ENCODE measurements around the gene GABRB1.

The GABRB1 gene

DNA sequence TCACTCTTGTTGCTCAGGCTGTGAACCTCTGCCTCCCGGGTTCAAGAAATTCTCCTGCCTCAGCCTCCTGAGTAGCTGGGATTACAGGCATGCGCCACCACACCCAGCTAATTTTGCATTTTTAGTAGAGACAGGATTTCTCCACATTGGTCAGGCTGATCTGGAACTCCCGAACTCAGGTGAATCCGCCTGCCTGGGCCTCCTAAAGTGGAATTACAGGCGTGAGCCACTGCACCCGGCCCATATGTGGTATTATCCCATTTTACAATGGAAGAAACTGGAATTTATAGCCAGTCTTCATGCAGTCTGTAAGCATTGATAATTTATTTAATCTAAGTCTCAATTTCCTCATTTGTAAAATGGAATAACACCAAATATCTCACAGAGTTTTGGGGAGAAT lies 161.8 kb downstream of the GABRB1 start:
- DNase-seq, result no peak
- in situ Hi-C loops (cut with MboI; ENCODE audit: low pct_unique_long_range_greater_than_20kb, low sequenced_read_pairs), result no loop called here

DNA sequence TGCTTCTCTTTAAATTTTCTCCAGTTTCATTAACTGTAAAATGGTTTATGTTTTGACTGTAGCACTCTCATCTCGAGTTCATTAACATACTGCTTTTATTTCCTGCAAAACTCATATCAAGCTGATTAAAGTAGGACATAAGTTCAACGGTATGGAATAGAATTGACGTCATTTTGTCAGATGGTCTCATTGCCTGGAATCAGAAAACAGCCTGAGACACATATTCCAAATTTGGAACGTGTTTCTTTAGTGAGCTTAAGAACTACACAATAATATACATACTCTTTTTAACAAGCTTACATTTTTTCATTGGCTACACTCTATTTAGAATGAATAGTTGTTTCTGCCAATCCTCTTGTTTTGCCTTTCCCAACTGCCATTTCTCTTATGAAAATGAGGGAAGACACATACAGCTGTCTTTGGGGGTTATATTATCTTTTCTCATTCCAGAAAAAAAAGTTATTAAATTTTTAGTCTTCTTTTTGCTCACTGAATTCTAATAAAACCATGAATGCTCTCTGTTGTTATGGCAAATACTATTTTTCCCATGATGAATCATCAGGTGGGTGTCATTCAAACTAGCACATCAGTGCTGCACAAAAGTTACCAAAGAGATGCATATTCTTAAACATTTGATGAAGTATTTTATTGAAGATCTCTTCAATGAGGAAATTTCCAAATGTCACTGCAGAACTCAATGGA lies 162.8 kb downstream of the GABRB1 start:
- in situ Hi-C loops (cut with MboI; ENCODE audit: low pct_unique_long_range_greater_than_20kb, low sequenced_read_pairs), result no loop called here
- no peak for DNase-seq

DNA sequence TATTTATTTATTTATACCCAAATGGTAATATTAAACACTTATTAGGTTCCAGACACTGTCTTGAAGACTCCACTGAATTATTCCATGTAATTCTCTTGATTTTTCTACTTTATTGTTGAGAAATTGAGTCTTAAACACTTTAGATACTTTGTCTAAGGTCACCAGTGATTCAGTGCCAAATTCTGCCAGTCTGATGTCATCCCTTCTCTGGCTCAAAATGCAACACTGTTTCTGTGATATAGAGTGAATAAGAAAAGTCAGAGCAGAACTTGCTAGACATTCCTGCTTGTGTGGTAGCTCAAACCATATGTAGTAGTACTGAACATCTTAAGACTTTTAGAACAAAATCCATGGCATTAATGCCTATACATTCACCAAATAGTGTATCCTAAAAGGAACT lies 164.3 kb downstream of the GABRB1 start:
- in situ Hi-C loops (cut with MboI; ENCODE audit: low pct_unique_long_range_greater_than_20kb, low sequenced_read_pairs), result no loop called here
- no peak for DNase-seq

DNA sequence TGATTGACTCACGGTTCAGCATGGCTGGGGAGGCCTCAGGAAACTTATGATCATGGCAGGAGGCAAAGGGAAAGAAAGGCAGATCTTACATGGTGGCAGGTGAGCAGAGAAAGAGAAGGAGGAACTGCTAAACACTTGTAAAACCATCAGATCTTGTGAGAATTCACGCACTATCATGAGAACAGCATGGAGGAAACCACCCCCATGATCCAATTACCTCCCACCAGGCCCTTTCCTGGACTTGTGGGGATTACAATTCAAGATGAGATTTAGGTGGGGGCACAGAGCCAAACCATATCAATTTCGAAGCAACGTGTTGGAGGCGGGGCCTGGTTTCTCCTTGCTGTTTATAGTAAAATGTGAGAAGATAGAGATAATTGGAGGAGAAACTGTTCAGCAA lies 167.4 kb downstream of the GABRB1 start:
- no peak for DNase-seq
- in situ Hi-C loops (cut with MboI; ENCODE audit: low pct_unique_long_range_greater_than_20kb, low sequenced_read_pairs), result no loop called here

DNA sequence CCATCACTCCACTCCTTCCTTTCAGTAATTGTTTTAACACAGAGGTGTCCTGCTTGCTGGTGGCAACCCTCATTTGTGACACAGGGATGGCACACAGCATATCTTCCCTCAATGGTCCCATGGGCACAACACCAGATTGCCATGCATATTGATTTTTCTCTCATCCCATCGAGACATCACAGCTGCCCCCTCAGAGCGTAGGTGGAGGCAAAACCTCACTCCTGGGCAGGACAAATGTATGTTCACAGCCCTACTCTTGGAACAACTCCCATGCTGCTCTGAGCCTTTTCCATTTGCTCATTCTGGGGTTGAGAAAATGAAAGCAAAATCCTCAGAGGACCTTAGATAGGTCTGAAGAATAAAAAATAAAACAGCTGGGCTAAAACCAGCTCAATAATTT lies 172.2 kb downstream of the GABRB1 start:
- in situ Hi-C loops (cut with MboI; ENCODE audit: low pct_unique_long_range_greater_than_20kb, low sequenced_read_pairs), result no loop called here
- no peak for DNase-seq

DNA sequence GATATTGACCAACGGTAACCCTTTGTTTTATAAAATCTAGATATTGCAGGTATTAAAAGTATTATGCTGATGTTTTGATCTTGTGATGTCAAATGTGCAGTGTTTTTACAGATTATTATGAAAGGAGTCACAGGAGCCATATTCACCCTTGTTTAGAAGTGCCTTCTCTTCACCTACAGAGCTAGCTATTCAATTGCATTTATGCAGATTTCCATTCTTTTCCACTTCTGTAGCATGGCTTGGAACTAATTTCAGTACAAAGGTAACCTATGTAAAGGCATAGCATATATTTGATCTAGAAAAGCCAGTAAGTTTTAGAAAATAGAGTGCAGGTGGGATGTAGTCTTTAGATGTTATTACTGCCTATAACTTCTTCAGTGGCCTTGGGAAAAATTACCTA lies 176.2 kb downstream of the GABRB1 start:
- in situ Hi-C loops (cut with MboI; ENCODE audit: low pct_unique_long_range_greater_than_20kb, low sequenced_read_pairs), result no loop called here

DNA sequence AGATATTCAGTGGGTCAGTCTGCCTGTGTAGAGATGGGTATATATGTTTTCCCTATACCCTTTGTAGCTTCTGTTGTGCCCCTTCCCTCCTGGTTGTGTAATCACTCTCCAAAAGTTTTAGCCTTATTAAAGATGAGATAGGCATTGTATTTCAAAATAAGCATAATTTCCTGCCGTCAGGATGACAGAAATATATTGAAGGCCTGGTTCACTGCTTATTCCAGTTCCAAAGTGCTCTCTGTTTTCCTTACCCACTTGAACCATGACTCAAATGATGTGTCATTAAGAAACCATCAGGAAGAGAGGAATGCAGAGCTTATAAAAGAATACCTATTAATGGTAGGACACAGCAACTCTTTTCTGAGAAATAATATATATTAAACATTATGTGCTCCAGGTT lies 178.5 kb downstream of the GABRB1 start:
- in situ Hi-C loops (cut with MboI; ENCODE audit: low pct_unique_long_range_greater_than_20kb, low sequenced_read_pairs), result no loop called here
- DNase-seq, result no peak

More for the DNA sequence above, 176.2 kb downstream of the GABRB1 start:
- no peak for DNase-seq

DNA sequence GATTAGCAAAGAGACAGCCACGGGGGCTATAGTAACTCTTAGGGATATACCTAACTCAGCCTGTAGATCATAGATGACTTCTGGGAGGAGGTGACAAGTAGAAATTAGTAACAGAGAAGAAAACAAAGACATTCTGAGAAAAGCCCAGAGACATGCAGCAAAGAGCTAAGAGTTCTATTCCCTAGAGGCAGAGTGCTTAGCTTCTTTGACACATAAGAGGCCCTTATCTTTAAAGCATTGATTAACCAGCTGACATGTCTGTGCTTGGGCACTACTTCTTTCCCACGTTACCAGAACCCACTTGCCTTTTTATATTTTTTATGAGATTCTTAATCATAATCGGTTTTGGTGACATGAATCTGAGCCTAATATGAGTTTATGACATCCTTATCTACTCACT lies 179.5 kb downstream of the GABRB1 start:
- in situ Hi-C loops (cut with MboI; ENCODE audit: low pct_unique_long_range_greater_than_20kb, low sequenced_read_pairs), result no loop called here
- DNase-seq, result no peak

DNA sequence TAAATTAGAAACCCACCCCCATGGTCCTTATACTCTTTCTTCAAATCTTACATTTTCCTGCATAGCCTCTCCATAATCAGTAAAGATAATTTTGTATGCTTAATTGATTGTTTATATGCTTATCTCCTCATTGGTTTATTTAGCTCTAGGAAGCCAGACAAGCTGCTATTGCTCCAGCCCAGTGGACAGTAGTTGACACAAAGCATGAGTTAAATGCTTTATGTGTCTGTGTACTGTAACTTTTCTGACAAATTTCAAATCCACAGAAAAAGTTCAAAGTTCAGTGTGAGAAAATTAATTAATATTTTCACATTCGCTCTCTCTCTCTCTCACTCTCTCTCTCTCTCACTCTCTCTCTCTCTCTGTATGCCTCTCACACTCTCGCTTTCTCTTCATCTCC lies 181.7 kb downstream of the GABRB1 start:
- no peak for DNase-seq
- in situ Hi-C loops (cut with MboI; ENCODE audit: low pct_unique_long_range_greater_than_20kb, low sequenced_read_pairs), result no loop called here

DNA sequence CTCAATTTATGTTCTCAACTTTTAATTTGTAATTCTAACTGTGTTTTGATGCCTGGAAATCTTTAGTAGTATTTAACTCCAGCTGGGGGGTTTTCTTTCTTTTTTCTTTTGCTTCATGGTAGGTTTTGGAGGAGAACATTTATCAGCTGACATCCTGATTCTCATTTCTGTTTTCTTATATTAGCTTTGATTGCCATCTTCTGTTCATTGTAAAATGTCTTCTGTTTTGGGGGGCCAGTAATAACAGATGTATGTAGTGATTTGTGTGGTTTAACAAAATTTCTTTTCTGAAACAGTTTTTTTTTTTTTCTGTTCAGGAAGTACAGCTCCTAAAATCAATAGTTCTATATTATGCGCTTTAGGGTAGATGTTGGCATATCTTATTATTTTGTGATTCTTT lies 182.2 kb downstream of the GABRB1 start:
- DNase-seq, result no peak
- in situ Hi-C loops (cut with MboI; ENCODE audit: low pct_unique_long_range_greater_than_20kb, low sequenced_read_pairs), result no loop called here

DNA sequence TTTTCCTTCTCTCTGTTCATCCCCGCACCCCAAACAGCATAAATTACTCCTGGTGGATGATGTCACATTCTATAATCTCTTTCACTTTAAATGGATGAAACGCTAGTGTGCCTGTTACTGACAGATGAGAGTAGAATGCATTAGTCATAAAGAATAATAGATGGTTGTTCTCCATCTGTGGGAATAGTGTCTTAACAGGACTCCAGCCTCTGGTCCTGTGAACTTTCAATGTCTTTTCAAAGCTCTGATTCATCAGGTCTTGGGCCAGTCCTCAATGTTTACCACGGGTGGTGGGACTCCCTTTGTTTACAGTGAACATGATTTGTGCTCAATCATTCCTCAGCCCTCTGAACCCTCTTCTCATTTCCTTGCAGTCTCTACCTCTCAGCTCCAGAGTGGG lies 182.6 kb downstream of the GABRB1 start:
- in situ Hi-C loops (cut with MboI; ENCODE audit: low pct_unique_long_range_greater_than_20kb, low sequenced_read_pairs), result no loop called here
- DNase-seq, result no peak

DNA sequence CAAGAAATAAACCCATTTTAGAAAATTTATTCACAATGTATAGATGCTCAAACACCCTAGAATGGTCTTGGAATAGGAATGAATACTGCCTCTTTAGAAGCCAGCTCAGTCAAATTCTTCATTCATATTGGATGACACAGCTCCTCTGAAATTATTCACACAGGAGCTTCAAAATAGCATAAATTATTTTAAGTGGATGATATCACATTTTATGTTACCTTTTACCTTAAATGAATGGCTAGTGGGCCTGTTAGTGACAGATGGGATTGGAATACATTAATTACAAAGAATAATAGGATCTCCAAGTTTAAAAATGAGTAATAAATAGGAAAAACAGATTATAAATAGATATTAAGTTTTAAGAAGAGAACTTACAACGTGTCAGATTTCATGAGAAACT lies 184.4 kb downstream of the GABRB1 start:
- no peak for DNase-seq
- in situ Hi-C loops (cut with MboI; ENCODE audit: low pct_unique_long_range_greater_than_20kb, low sequenced_read_pairs), result no loop called here

DNA sequence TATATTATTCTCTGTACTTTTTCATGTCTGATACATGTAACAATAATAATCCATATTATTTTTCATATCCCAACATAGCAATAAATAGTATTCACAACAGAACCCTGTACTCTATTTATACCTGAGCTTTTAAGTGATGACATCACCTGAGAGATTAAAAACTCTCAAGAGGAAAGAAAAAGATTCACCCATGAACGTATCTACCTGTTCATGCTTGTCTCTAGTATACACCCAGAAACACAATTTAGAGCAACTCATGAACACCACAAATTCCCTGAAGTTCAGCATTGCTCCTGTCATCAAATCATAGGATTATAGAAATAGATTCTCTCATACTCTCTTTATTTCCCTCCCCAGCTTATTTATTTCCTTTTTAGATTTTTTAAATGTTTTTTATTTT lies 185.9 kb downstream of the GABRB1 start:
- in situ Hi-C loops (cut with MboI; ENCODE audit: low pct_unique_long_range_greater_than_20kb, low sequenced_read_pairs), result no loop called here
- no peak for DNase-seq

DNA sequence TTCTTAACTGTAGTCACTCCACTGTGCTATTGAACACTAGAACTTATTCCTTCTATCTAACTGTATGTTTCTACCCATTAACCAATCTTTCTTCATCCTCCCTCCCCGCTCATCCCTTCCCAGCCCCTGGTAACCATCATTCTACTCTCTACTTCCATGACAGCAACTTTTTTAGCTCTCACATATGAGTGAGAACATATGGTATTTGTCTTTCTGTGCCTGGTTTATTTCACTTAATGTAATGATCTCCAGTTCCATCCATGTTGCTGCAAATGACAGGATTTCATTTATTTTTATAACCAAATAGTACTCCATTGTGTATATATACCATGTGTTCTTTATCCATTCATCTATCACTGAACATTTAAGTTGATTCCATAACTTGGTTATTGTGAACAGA lies 186.5 kb downstream of the GABRB1 start:
- no peak for DNase-seq
- in situ Hi-C loops (cut with MboI; ENCODE audit: low pct_unique_long_range_greater_than_20kb, low sequenced_read_pairs), result no loop called here

DNA sequence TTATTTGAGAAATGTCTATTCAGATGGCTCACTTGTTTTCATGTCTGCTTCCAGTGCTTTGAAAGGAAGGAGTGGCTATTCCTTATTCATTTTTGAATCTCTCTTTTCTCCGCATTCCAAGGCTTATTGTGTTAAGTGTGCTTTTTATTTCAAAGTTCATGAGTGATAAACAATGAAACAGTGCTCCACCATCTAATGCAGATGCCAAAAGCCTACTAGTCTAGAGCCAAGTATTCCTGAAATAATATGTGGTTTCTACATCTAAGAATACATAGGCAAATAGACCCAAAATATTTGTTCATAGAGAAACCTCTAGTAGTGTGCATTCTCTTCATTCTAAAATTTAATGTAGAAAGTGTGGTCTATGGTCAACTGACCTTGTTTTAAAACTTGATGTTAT lies 187.3 kb downstream of the GABRB1 start:
- no peak for DNase-seq
- in situ Hi-C loops (cut with MboI; ENCODE audit: low pct_unique_long_range_greater_than_20kb, low sequenced_read_pairs), result no loop called here

DNA sequence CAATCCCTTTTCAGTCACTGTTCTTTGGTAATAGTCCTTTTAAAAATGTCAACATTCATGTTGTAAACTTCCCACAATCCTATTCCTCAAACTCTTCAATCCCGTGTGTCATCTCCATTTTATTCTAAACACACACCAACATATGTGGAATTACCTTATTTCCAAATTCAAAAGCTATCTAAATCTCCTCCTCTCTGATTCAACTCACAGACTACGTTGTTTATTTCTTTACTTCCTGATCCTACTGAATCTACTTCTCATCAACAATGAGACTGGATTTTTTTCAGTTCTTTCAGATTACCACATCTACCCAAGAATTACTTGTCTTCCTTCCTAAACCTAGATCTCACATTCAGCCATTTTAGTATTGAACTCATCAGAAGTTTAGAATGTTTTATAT lies 188.2 kb downstream of the GABRB1 start:
- in situ Hi-C loops (cut with MboI; ENCODE audit: low pct_unique_long_range_greater_than_20kb, low sequenced_read_pairs), result no loop called here
- DNase-seq, result no peak

DNA sequence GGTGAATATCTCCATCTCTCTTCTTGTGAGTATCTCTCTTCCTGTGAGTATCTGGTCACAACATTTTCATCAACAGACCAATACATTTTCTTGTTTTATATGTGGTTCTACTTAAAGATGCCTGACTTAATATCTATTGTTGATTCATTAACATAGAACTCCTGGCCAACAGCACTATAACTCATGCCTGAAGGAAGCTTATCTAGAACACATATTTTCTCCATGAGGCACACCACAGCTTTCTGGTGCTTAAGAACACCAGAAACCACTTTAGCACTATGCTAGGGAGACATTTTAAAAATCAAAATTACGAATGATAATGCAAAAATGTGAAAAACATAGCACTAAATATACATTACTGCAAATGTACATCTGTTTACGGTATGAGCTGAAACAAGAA lies 190.4 kb downstream of the GABRB1 start:
- DNase-seq, result no peak
- in situ Hi-C loops (cut with MboI; ENCODE audit: low pct_unique_long_range_greater_than_20kb, low sequenced_read_pairs), result no loop called here

DNA sequence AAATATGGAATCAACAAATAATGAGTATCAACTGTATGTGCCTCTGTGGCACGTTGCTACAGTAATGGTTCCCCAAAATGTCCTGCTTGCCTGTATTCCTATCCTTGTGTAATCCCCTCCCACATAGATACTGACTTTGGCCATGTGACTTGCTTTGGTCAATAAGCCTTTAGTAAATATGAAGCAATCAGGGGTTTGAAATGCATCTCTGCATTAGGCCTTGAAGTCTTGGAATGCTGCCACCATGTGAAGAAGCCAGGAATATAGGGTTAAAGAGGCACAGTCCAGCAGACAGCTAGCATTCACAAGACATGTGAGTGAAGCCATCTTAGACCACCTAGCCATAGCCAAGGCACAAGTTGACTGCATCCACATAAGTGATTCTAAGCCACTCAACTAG lies 190.9 kb downstream of the GABRB1 start:
- in situ Hi-C loops (cut with MboI; ENCODE audit: low pct_unique_long_range_greater_than_20kb, low sequenced_read_pairs), result no loop called here

DNA sequence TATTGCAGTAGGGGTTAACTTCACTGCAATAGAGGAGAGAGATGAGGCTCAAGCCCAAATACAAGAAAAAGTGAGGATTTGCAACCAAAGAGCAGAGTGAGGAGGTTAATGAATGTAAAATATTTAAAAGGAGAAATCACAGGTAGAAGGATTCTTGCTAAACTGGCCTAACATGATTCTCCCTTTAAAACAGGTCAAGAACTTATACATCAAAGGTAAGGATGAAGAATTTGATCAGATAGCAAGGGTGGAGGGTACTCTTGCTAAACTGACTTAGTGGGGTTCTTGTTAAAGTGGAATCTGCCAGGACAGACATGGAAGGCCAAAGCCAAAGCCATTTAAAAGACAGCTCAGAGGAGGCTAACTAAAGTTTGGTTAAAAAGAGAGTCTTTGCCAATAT lies 193.0 kb downstream of the GABRB1 start:
- no peak for DNase-seq
- in situ Hi-C loops (cut with MboI; ENCODE audit: low pct_unique_long_range_greater_than_20kb, low sequenced_read_pairs), result no loop called here

More for the DNA sequence above, 190.9 kb downstream of the GABRB1 start:
- no peak for DNase-seq

DNA sequence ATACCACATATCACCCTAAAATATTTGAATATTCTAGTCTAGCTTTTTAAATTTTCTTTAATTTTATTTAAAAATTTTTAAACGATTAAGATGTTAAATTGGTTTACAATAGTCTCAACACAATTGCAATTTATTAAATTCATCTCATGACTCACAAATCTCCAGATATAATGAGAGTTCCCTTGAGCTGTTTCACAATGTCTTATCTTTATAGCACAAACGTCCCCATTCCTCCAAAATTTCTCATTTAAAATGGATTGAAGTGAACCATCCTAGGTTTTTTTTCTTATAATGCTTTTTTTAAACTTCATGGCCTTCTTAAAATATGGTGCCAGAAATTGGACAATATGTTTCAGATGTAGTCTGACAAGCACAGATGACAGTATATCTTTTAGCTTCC lies 204.4 kb downstream of the GABRB1 start:
- in situ Hi-C loops (cut with MboI; ENCODE audit: low pct_unique_long_range_greater_than_20kb, low sequenced_read_pairs), result no loop called here
- DNase-seq, result no peak

DNA sequence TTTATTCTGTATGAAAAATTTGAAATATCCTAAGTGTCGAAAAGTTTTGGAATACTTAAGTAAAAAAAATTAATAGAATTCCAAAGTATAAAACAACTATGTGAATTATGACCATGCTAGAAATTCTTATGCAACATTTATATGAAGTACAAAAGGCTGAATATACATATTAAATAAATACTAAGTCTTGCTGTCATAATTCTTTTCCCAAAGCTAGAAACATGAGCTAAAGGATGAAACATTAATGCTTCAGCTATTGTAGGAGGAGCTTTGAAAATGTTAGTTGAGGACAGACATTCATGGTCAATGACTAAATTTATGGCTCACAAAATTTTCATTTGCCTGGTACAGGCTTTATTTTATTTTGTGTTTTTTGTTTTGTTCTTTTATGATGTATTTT lies 207.3 kb downstream of the GABRB1 start:
- no peak for DNase-seq
- in situ Hi-C loops (cut with MboI; ENCODE audit: low pct_unique_long_range_greater_than_20kb, low sequenced_read_pairs), result no loop called here

DNA sequence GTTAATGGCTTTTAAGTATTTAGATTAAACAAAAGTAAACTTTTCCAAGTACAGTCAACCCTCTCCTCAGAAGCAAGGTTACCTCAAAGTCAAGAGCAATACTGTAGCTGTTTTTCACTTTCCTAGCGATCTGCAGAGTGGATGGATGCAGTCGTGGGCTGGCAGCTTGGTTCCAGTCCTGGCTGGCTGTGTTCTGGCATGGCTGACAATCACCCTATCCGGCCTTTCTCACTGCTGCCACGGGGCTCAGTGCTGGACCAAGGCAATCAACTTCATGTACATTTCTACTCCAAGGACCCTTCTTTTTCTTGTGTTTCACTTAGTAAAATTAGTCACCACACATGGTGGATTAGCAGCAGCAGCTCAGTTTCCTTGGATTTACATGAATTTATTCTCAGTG lies 208.3 kb downstream of the GABRB1 start:
- no peak for DNase-seq
- in situ Hi-C loops (cut with MboI; ENCODE audit: low pct_unique_long_range_greater_than_20kb, low sequenced_read_pairs), result no loop called here

Data from KBM-7 (cell line).